Hematopoietic multipotent progenitor cell treated with erythropoietin and hydrocortisone succinate and interleukin-3 and kit ligand, for 15 days (in vitro differentiated cells): ENCODE results near the gene FUT9.
"Not testable (repeated sequence)": the region's sequence is repeated elsewhere in the genome, so short reads cannot be mapped to it uniquely, and the experiment has no call there.

ENCODE experiments used
- DNase-seq: peaks from one replicate; pipeline ENCODE4 v3.0.0-alpha.2; 2015; ENCODE audit warnings: low spot score

The FUT9 gene

GRCh38 chr6:96186516-96187195, 170.9 kb downstream of the FUT9 start:
- no peak for DNase-seq

GRCh38 chr6:96194675-96195074, 178.9 kb downstream of the FUT9 start:
- DNase-seq, result no peak

GRCh38 chr6:96195272-96195671, 179.5 kb downstream of the FUT9 start:
- DNase-seq, result no peak

GRCh38 chr6:96196633-96197032, 180.9 kb downstream of the FUT9 start:
- no peak for DNase-seq

- DNase-seq, result no peak
Measured at GRCh38 chr6:96197241-96197640, 181.5 kb downstream of the FUT9 start.

GRCh38 chr6:96202571-96202970, 186.8 kb downstream of the FUT9 start:
- DNase-seq, result no peak

GRCh38 chr6:96211341-96211740, 195.6 kb downstream of the FUT9 start:
- DNase-seq, result no peak

GRCh38 chr6:96212066-96212465, 196.3 kb downstream of the FUT9 start:
- no peak for DNase-seq

- DNase-seq, result no peak
Measured at GRCh38 chr6:96213784-96214183, 198.0 kb downstream of the FUT9 start.

GRCh38 chr6:96223695-96224094, 207.9 kb downstream of the FUT9 start:
- DNase-seq, result no peak

- no peak for DNase-seq
Measured at GRCh38 chr6:96227135-96227534, 211.4 kb downstream of the FUT9 start.

- no peak for DNase-seq
Measured at GRCh38 chr6:96234444-96234843, 218.7 kb downstream of the FUT9 start.

- no peak for DNase-seq
Measured at GRCh38 chr6:96235927-96236326, 220.2 kb downstream of the FUT9 start.

- DNase-seq, result no peak
Measured at GRCh38 chr6:96236471-96236870, 220.7 kb downstream of the FUT9 start.

- DNase-seq, result no peak
Measured at GRCh38 chr6:96237638-96238347, 222.0 kb downstream of the FUT9 start.

GRCh38 chr6:96246563-96246962, 230.8 kb downstream of the FUT9 start:
- DNase-seq, result no peak

GRCh38 chr6:96249755-96250154, 234.0 kb downstream of the FUT9 start:
- no peak for DNase-seq

GRCh38 chr6:96257751-96258150, 242.0 kb downstream of the FUT9 start:
- no peak for DNase-seq

GRCh38 chr6:96260787-96261430, 245.1 kb downstream of the FUT9 start:
- not testable (repeated sequence) for DNase-seq
